Activated T-helper 1 cell treated with anti-CD3 and anti-CD28 coated beads, Interleukin-12 subunit alpha, Interleukin-12 subunit beta, Interleukin-2, Interleukin-4 antibody, amounts not matched to agents 30 ng/mL and 10 ng/mL and 1 ng/mL, durations not matched to agents 14 hours and 24 hours and 36 hours (primary cell): ENCODE data around the gene NKX6-2. TPM values are rescaled to one million over a fixed set of nuclear protein-coding genes. Genes with fewer than 3 reads are reported as not detected.

Source experiments
- DNase-seq: peaks from one replicate; pipeline ENCODE4 v3.0.0; 2021; ENCODE audit warnings: low spot score
- H3K27ac Mint-ChIP-seq: one replicate; pipeline ENCODE4 v1.8.0; 2021; ENCODE audit warnings: mild to moderate bottlenecking, mixed read lengths
- H3K27me3 Mint-ChIP-seq: one replicate; pipeline ENCODE4 v1.8.0; 2022; ENCODE audit warnings: mild to moderate bottlenecking, moderate library complexity, mixed read lengths; ENCODE audit not compliant: insufficient read depth
- H3K36me3 Mint-ChIP-seq: one replicate; pipeline ENCODE4 v1.8.0; 2021; ENCODE audit warnings: low read depth, mixed read lengths
- H3K4me1 Mint-ChIP-seq: one replicate; pipeline ENCODE4 v1.8.0; 2021; ENCODE audit warnings: low read depth, mixed read lengths
- H3K4me3 Mint-ChIP-seq: one replicate; pipeline ENCODE4 v1.8.0; 2021; ENCODE audit warnings: mild to moderate bottlenecking, moderate library complexity, mixed read lengths
- H3K9me3 Mint-ChIP-seq: one replicate; pipeline ENCODE4 v1.8.0; 2021; ENCODE audit warnings: mixed read lengths
- intact Hi-C: fragments of 100-400 bp; cut with micrococcal nuclease; formaldehyde crosslinking; loops from one replicate; pipeline ENCODE4 v1.15.1; 2024
- total RNA-seq: library from RNA; stranded (reverse); gene quantifications from 2 replicates; pipeline ENCODE4 v1.2.3, GENCODE V29; 2022

NKX6-2 gene
- total RNA-seq, 1 donor from 2014 or later, result not detected

- Mint-ChIP-seq H3K9me3 (no peaks in the 10 kb centered on the region), H3K27ac (no peak overlapping the region), H3K4me3 (no peak overlapping the region), H3K36me3 (no peaks in the 10 kb centered on the region), H3K4me1 (no peaks in the 10 kb centered on the region), H3K27me3 (no peaks in the 10 kb centered on the region)
- DNase-seq, result no peak
- intact Hi-C loops, result no loop called here
Observed at GRCh38 chr10:132810141-132810806, 24.3 kb upstream of the NKX6-2 start.

GRCh38 chr10:132809232-132810140 is 23.5 kb upstream of the NKX6-2 start:
- Mint-ChIP-seq H3K4me3 (no peak overlapping the region), H3K27ac (no peak overlapping the region), H3K9me3 (no peaks in the 10 kb centered on the region), H3K36me3 (no peaks in the 10 kb centered on the region), H3K4me1 (no peaks in the 10 kb centered on the region), H3K27me3 (no peaks in the 10 kb centered on the region)
- intact Hi-C loops, result no loop called here
- no peak for DNase-seq

DNA sequence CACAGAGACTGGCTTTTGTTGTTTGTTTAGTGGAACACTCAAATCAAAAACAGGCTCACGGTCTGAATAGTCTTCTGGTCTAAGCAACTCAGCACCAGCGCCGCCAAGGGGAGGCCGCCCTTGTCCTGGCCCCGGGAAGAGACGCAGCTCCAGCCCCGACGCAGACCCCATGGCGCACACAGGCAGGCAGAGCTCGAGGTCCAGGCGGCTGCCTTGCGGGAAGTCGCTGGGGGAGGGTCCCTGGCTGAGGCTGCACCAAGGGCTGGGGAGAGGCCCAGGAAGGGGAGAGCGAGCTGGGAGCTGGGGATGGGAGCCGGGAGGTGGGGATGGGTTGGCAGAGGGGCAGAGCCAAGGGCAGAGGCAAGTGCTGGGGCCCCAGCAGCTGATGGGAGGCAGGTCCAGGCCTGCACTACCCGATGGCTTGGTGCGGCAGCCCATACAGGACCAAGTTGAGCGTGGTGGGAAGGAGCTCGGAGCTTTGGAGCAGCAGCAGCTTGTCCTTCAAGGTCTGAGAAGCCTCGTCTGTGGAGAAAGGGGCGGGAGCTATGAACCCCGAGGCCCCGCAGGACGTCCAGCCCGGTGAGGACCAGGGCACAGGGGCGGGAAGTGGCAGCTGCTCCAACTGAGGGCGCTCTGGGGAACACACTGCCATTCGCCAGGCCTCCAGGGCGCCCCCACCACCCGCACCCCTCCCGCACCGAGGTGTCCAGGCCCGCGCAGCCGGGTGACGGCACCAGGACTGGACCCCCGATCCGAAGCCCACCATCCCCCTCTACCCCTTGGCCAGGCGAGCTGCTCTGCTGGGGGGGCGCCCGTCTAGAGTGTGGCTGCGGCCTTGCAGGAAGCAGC is 22.7 kb upstream of the NKX6-2 start:
- Mint-ChIP-seq H3K9me3 (no peaks in the 10 kb centered on the region), H3K4me1 (no peaks in the 10 kb centered on the region), H3K36me3 (no peaks in the 10 kb centered on the region), H3K27ac (no peak overlapping the region), H3K4me3 (no peak overlapping the region), H3K27me3 (no peaks in the 10 kb centered on the region)
- intact Hi-C loops, result no loop called here
- no peak for DNase-seq

GRCh38 chr10:132807621-132808049 is 21.7 kb upstream of the NKX6-2 start:
- no peaks in the 10 kb centered on the region for H3K9me3 Mint-ChIP-seq
- no peak overlapping the region for H3K27ac Mint-ChIP-seq

DNA sequence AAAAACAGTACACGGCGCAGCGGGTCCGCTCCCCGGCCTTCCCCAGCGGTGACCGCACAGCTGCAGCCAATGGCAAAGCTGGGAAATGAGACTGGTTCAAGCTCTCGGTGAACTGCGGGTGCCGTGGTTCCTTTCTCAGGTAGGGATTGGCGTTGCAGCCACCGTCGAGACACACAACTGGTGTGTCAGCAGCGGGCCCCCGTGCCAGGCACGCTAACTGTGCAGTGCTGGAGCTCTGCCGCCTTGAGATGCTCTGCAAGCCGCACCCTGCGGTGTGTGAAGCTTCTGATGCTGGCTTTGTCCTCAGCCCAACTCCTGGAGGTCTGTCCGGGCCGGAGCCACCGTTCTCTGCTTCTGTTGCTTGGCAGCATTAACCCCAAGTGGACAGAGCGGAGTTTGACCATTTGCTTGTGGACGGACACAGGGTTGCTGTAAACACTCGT is 20.6 kb upstream of the NKX6-2 start:
- H3K27ac Mint-ChIP-seq, result no peak overlapping the region
- H3K36me3 Mint-ChIP-seq, result no peaks in the 10 kb centered on the region
- no peaks in the 10 kb centered on the region for H3K9me3 Mint-ChIP-seq
- no peak for DNase-seq
- H3K4me1 Mint-ChIP-seq, result no peaks in the 10 kb centered on the region
- intact Hi-C loops, result no loop called here
- H3K4me3 Mint-ChIP-seq, result no peak overlapping the region
- no peaks in the 10 kb centered on the region for H3K27me3 Mint-ChIP-seq

More at GRCh38 chr10:132807621-132808049, 21.7 kb upstream of the NKX6-2 start:
- intact Hi-C loops, result no loop called here
- Mint-ChIP-seq H3K4me1 (no peaks in the 10 kb centered on the region), H3K36me3 (no peaks in the 10 kb centered on the region), H3K27me3 (no peaks in the 10 kb centered on the region), H3K4me3 (no peak overlapping the region)
- no peak for DNase-seq

DNA sequence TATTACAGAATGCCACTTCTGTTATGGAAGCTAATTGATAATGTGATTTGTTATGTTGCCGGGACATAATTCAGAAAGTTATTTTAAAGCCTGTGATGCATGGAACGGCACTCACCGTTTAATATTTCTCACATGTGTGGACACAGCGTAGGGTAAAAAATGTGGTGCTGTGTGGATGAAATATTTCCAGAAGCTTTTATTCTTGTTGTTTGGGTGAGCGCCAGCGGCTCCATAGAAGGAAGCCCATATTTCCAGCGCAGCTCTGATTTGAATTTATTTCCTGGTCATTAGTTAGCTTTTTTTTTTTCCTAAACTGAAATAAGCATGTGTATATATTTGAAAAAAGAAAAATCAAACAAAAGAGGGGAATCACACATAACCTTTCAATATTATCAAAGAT is 20.2 kb upstream of the NKX6-2 start:
- Mint-ChIP-seq H3K4me3 (no peak overlapping the region), H3K27me3 (no peaks in the 10 kb centered on the region), H3K36me3 (no peaks in the 10 kb centered on the region), H3K27ac (no peak overlapping the region), H3K4me1 (no peaks in the 10 kb centered on the region), H3K9me3 (no peaks in the 10 kb centered on the region)
- DNase-seq, result no peak
- intact Hi-C loops, result no loop called here

GRCh38 chr10:132805599-132805998 is 19.7 kb upstream of the NKX6-2 start:
- Mint-ChIP-seq H3K27me3 (no peaks in the 10 kb centered on the region), H3K9me3 (no peaks in the 10 kb centered on the region), H3K4me3 (no peak overlapping the region), H3K36me3 (no peaks in the 10 kb centered on the region), H3K4me1 (no peaks in the 10 kb centered on the region), H3K27ac (no peak overlapping the region)
- no peak for DNase-seq
- intact Hi-C loops, result no loop called here

DNA sequence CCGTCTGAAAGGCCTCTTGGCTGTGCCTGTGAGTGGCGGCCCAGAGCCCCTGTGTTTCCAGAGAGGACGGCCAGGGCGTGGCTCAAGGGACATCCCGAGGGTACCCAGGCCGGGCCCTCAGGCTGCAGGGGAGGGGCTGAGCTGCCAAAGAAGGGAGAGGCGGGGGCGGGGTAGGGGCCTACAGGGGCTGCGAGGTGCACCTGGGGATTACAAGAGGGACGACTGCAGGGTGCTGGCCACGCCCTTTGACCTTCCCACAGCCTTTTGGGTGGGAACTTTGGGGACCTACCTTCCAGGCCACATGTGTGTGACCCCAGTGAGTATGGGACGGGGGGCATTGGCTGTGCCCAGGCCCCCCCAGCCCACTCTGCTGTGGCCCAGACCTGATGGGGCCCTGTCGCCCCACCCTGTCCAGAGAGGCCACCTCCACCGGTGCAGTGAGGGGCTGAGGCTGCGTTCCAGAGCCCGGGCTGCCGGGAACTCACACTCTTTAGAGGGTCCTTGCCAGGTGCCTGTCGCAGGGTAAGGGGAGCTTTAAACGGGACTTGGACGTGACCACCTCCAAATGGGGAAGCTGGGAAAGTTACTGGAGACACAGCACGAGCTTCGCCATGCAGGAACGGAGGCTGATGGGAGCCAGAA is 19.0 kb upstream of the NKX6-2 start:
- Mint-ChIP-seq H3K36me3 (no peaks in the 10 kb centered on the region), H3K4me1 (no peaks in the 10 kb centered on the region), H3K27me3 (no peaks in the 10 kb centered on the region), H3K4me3 (no peak overlapping the region), H3K9me3 (no peaks in the 10 kb centered on the region), H3K27ac (no peak overlapping the region)
- intact Hi-C loops, result no loop called here
- no peak for DNase-seq

DNA sequence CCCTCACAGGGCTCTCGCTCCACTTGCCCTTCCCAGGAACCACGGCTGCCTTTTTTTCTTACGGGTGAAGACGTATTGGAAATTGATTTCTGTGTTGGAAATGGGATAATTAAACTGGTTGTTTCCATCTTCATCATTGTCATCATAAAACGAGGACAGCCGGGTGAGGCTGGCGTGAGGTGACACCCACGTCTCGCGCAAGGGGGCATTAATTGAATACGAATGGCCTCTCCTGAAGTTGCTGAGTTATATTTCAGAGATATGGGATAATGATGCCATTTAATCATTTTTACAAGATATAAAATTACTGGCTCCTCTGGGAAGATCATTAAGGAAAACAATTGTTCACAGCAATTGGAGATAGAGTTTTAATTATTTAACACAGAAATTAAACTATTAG is 18.3 kb upstream of the NKX6-2 start:
- no peak for DNase-seq
- Mint-ChIP-seq H3K4me3 (no peak overlapping the region), H3K27me3 (no peaks in the 10 kb centered on the region), H3K36me3 (no peaks in the 10 kb centered on the region), H3K9me3 (no peaks in the 10 kb centered on the region), H3K4me1 (no peaks in the 10 kb centered on the region), H3K27ac (no peak overlapping the region)
- intact Hi-C loops, result no loop called here

DNA sequence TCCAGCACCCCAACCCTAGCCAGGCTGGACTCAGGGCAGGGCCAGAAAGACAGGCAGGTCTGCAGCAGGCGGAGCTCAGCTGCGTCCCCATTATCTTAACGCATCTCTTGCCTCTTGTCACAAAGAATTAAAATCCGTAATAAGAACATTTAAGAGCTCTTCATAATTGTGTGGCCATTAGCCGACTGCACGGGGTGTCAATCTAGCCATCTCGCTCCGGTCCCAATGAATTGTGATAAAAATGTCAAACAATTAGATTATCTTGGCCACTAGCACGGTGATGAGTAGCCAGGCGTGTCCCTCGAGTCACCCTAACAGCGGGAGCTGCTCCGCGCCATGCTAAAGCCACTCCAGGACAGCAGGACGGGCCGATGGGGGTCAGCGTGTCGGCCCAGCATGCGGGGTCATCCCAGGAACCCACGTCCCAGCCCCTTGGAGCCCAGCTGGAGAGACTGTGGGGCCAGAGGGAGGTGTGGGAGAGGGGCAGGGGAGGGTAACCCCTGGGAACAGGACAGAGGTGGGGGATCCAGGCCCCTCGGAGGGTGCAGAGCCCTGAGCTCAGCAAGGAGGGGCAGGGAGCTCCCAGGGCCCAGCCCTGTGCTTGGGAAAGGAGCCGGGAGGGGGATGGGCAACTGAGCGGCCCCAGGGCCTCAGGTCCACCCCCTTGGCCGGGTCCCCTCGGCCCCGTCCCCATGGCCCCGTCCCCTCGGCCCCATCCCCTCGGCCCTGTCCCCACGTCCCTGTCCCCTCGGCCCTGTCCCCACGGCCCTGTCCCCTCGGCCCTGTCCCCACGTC is 17.7 kb upstream of the NKX6-2 start:
- intact Hi-C loops, result no loop called here
- H3K27ac Mint-ChIP-seq, result no peak overlapping the region

GRCh38 chr10:132802694-132803320 is 16.9 kb upstream of the NKX6-2 start:
- no peak for DNase-seq
- Mint-ChIP-seq H3K4me1 (no peaks in the 10 kb centered on the region), H3K27ac (no peak overlapping the region), H3K4me3 (no peak overlapping the region), H3K9me3 (no peaks in the 10 kb centered on the region), H3K36me3 (no peaks in the 10 kb centered on the region), H3K27me3 (no peaks in the 10 kb centered on the region)
- intact Hi-C loops, result no loop called here

More for the DNA sequence above, 17.7 kb upstream of the NKX6-2 start:
- H3K4me3 Mint-ChIP-seq, result no peak overlapping the region
- no peak for DNase-seq
- no peaks in the 10 kb centered on the region for H3K27me3 Mint-ChIP-seq
- H3K36me3 Mint-ChIP-seq, result no peaks in the 10 kb centered on the region
- H3K4me1 Mint-ChIP-seq, result no peaks in the 10 kb centered on the region
- H3K9me3 Mint-ChIP-seq, result no peaks in the 10 kb centered on the region
